ENCODE results near the gene UBAP2L.

The UBAP2L gene

GRCh38 chr1:154212083-154212482, 8.7 kb upstream of the UBAP2L start:
- H2AFZ ChIP-seq (ENCODE audit: insufficient read depth, low read length, poor library complexity): no peak overlapping the region
- no peak overlapping the region for H3K23ac ChIP-seq (ENCODE audit: low read length)
- WGBS (ENCODE audit: extremely low coverage, insufficient coverage, insufficient read length): no CpG with 5 or more reads among the region's 10 CpGs
- H3K14ac ChIP-seq (ENCODE audit: low read length): no peak overlapping the region
- no peak overlapping the region for H3K4me3 ChIP-seq (ENCODE audit: low read depth, low read length)
- H4K12ac ChIP-seq (ENCODE audit: low read depth, low read length): no peak overlapping the region
- H3K18ac ChIP-seq (ENCODE audit: low read length): no peak overlapping the region
- H3K79me1 ChIP-seq (ENCODE audit: low read length): no peaks in the 10 kb centered on the region
- no peak for DNase-seq
- no peaks in the 10 kb centered on the region for H3K4me1 ChIP-seq (ENCODE audit: control insufficient read depth in 1 of 2, insufficient read depth in 2 of 2, low read length in 2 of 2)
- H4K8ac ChIP-seq (ENCODE audit: low read depth, low read length): no peak overlapping the region
- no peak overlapping the region for H3K4ac ChIP-seq (ENCODE audit: low read depth, low read length)
- H3K27me3 ChIP-seq (ENCODE audit: insufficient read depth, low read length): no peaks in the 10 kb centered on the region
- no peak overlapping the region for H2AK5ac ChIP-seq (ENCODE audit: low read length)
- peaks cover 51 to 57% of the 10 kb centered on the region in 2 experiments for H3K36me3 ChIP-seq (ENCODE audit: control insufficient read depth in 1 of 2, insufficient read depth in 2 of 2, low read length in 2 of 2)
- H3K4me2 ChIP-seq (ENCODE audit: low read length): no peak overlapping the region
- H3K9me3 ChIP-seq (ENCODE audit: insufficient read depth, low read depth, low read length): no peaks in the 10 kb centered on the region
- no peak overlapping the region for H3K27ac ChIP-seq (ENCODE audit: low read depth, low read length)
- no peaks in the 10 kb centered on the region for H3K79me2 ChIP-seq (ENCODE audit: control insufficient read depth, insufficient read depth, low read length, poor library complexity)
- no peak overlapping the region for H2BK5ac ChIP-seq (ENCODE audit: low read depth, low read length, poor library complexity)
- no peak overlapping the region for H2BK12ac ChIP-seq (ENCODE audit: low read length)
- H4K91ac ChIP-seq (ENCODE audit: low read depth, low read length): no peak overlapping the region
- no peak overlapping the region for H2BK120ac ChIP-seq (ENCODE audit: insufficient read depth, low read length, poor library complexity)
- no peak overlapping the region for H3K9ac ChIP-seq (ENCODE audit: low read length)

GRCh38 chr1:154213274-154213673, 7.5 kb upstream of the UBAP2L start:
- Histone ChIP-seq H3K9me3 (ENCODE audit: insufficient read depth, low read depth, low read length) (no peaks in the 10 kb centered on the region), H3K27ac (ENCODE audit: low read depth, low read length) (no peak overlapping the region), H4K8ac (ENCODE audit: low read depth, low read length) (no peak overlapping the region), H3K4me3 (ENCODE audit: low read depth, low read length) (no peak overlapping the region), H3K4ac (ENCODE audit: low read depth, low read length) (no peak overlapping the region), H2BK12ac (ENCODE audit: low read length) (no peak overlapping the region), H2BK120ac (ENCODE audit: insufficient read depth, low read length, poor library complexity) (no peak overlapping the region), H3K9ac (ENCODE audit: low read length) (no peak overlapping the region), H3K4me1 (ENCODE audit: control insufficient read depth in 1 of 2, insufficient read depth in 2 of 2, low read length in 2 of 2) (no peaks in the 10 kb centered on the region), H3K18ac (ENCODE audit: low read length) (no peak overlapping the region), H3K23ac (ENCODE audit: low read length) (no peak overlapping the region), H3K14ac (ENCODE audit: low read length) (no peak overlapping the region), H4K12ac (ENCODE audit: low read depth, low read length) (no peak overlapping the region), H2BK5ac (ENCODE audit: low read depth, low read length, poor library complexity) (no peak overlapping the region), H3K79me1 (ENCODE audit: low read length) (no peaks in the 10 kb centered on the region), H3K36me3 (ENCODE audit: control insufficient read depth in 1 of 2, insufficient read depth in 2 of 2, low read length in 2 of 2) (peaks cover 42 to 52% of the 10 kb centered on the region in 2 experiments), H3K79me2 (ENCODE audit: control insufficient read depth, insufficient read depth, low read length, poor library complexity) (no peaks in the 10 kb centered on the region), H2AK5ac (ENCODE audit: low read length) (no peak overlapping the region), H2AFZ (ENCODE audit: insufficient read depth, low read length, poor library complexity) (no peak overlapping the region), H3K27me3 (ENCODE audit: insufficient read depth, low read length) (no peaks in the 10 kb centered on the region), H3K4me2 (ENCODE audit: low read length) (no peak overlapping the region), H4K91ac (ENCODE audit: low read depth, low read length) (no peak overlapping the region)
- DNase-seq: peak in 1 of 2 donors; percentile 60
- WGBS (ENCODE audit: extremely low coverage, insufficient coverage, insufficient read length): no CpG with 5 or more reads among the region's 1 CpG

GRCh38 chr1:154218545-154218944, 2.2 kb upstream of the UBAP2L start:
- Histone ChIP-seq H3K4me2 (ENCODE audit: low read length) (no peak overlapping the region), H3K27ac (ENCODE audit: low read depth, low read length) (no peak overlapping the region), H3K79me2 (ENCODE audit: control insufficient read depth, insufficient read depth, low read length, poor library complexity) (peaks cover 19% of the 10 kb centered on the region), H2AFZ (ENCODE audit: insufficient read depth, low read length, poor library complexity) (no peak overlapping the region), H2BK12ac (ENCODE audit: low read length) (no peak overlapping the region), H2BK120ac (ENCODE audit: insufficient read depth, low read length, poor library complexity) (no peak overlapping the region), H3K4me1 (ENCODE audit: control insufficient read depth in 1 of 2, insufficient read depth in 2 of 2, low read length in 2 of 2) (peaks cover 2 to 4% of the 10 kb centered on the region in 2 experiments), H3K4ac (ENCODE audit: low read depth, low read length) (peak overlapping the region; percentile 98), H3K18ac (ENCODE audit: low read length) (no peak overlapping the region), H3K14ac (ENCODE audit: low read length) (no peak overlapping the region), H4K91ac (ENCODE audit: low read depth, low read length) (no peak overlapping the region), H3K27me3 (ENCODE audit: insufficient read depth, low read length) (no peaks in the 10 kb centered on the region), H3K23ac (ENCODE audit: low read length) (peak overlapping the region; percentile 73), H2AK5ac (ENCODE audit: low read length) (no peak overlapping the region), H2BK5ac (ENCODE audit: low read depth, low read length, poor library complexity) (no peak overlapping the region), H4K12ac (ENCODE audit: low read depth, low read length) (no peak overlapping the region), H3K9me3 (ENCODE audit: insufficient read depth, low read depth, low read length) (no peaks in the 10 kb centered on the region), H3K9ac (ENCODE audit: low read length) (no peak overlapping the region), H3K79me1 (ENCODE audit: low read length) (peaks cover 13% of the 10 kb centered on the region), H3K4me3 (ENCODE audit: low read depth, low read length) (no peak overlapping the region), H3K36me3 (ENCODE audit: control insufficient read depth in 1 of 2, insufficient read depth in 2 of 2, low read length in 2 of 2) (peaks cover 8 to 20% of the 10 kb centered on the region in 2 experiments), H4K8ac (ENCODE audit: low read depth, low read length) (no peak overlapping the region)
- no peak for DNase-seq
- no CpG with 5 or more reads among the region's 3 CpGs for WGBS (ENCODE audit: extremely low coverage, insufficient coverage, insufficient read length)

DNA sequence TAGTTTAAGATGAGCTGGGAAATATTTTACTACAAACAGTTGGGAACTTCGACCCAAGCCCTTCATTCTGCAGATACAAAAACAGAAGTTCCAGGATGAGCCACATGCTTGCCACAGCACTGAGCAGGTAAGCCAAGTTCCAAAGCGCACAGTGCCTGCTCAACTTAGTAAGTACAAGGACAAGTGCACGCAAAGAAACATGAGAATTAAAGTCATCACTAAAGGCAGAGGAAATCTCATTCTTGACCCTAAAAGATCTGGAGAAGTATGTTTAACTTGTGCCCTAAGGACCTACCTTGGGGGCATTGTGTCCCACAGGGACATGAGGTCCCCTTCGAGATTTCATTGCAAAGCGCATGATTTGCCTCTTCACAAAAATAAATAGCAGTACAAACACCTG, 1.2 kb upstream of the UBAP2L start:
- no peak overlapping the region for H2BK12ac ChIP-seq (ENCODE audit: low read length)
- WGBS (ENCODE audit: extremely low coverage, insufficient coverage, insufficient read length): no CpG with 5 or more reads among the region's 5 CpGs
- H3K79me1 ChIP-seq (ENCODE audit: low read length): peaks cover 13% of the 10 kb centered on the region
- H4K91ac ChIP-seq (ENCODE audit: low read depth, low read length): no peak overlapping the region
- H3K4me2 ChIP-seq (ENCODE audit: low read length): peak overlapping the region; percentile 70
- no peak overlapping the region for H2AK5ac ChIP-seq (ENCODE audit: low read length)
- no peak overlapping the region for H2BK120ac ChIP-seq (ENCODE audit: insufficient read depth, low read length, poor library complexity)
- H3K9ac ChIP-seq (ENCODE audit: low read length): peak overlapping the region; percentile 73
- H3K23ac ChIP-seq (ENCODE audit: low read length): no peak overlapping the region
- H3K14ac ChIP-seq (ENCODE audit: low read length): no peak overlapping the region
- H3K4ac ChIP-seq (ENCODE audit: low read depth, low read length): peak overlapping the region; percentile 65
- H3K4me1 ChIP-seq (ENCODE audit: control insufficient read depth in 1 of 2, insufficient read depth in 2 of 2, low read length in 2 of 2): peaks cover 2 to 4% of the 10 kb centered on the region in 2 experiments
- peaks cover 19% of the 10 kb centered on the region for H3K79me2 ChIP-seq (ENCODE audit: control insufficient read depth, insufficient read depth, low read length, poor library complexity)
- H4K12ac ChIP-seq (ENCODE audit: low read depth, low read length): no peak overlapping the region
- no peak overlapping the region for H3K27ac ChIP-seq (ENCODE audit: low read depth, low read length)
- no peak overlapping the region for H2BK5ac ChIP-seq (ENCODE audit: low read depth, low read length, poor library complexity)
- peak in 1 of 2 donors; percentile 23 for DNase-seq
- peak overlapping the region; percentile 21 for H3K4me3 ChIP-seq (ENCODE audit: low read depth, low read length)
- H3K18ac ChIP-seq (ENCODE audit: low read length): no peak overlapping the region
- H4K8ac ChIP-seq (ENCODE audit: low read depth, low read length): no peak overlapping the region
- H3K9me3 ChIP-seq (ENCODE audit: insufficient read depth, low read depth, low read length): no peaks in the 10 kb centered on the region
- no peaks in the 10 kb centered on the region for H3K27me3 ChIP-seq (ENCODE audit: insufficient read depth, low read length)
- peaks cover 3 to 12% of the 10 kb centered on the region in 2 experiments for H3K36me3 ChIP-seq (ENCODE audit: control insufficient read depth in 1 of 2, insufficient read depth in 2 of 2, low read length in 2 of 2)
- H2AFZ ChIP-seq (ENCODE audit: insufficient read depth, low read length, poor library complexity): no peak overlapping the region
